NCI-H460 (cell line): Measurements from ENCODE around the gene CDH4. TPM values are rescaled to one million over a fixed set of nuclear protein-coding genes. Genes with fewer than 3 reads are reported as not detected.

ENCODE experiments used
- DNase-seq: peaks from one replicate; pipeline ENCODE4 v3.0.0-alpha.2; 2016; ENCODE audit warnings: low read depth; ENCODE audit errors: extremely low read depth
- total RNA-seq: library from RNA; depleted of rRNA; stranded (reverse); fragments of >200 nt; shearing (Covaris generic); gene quantifications from 2 replicates; pipeline ENCODE4 v1.2.3, GENCODE V29; 2014

Gene CDH4
- total RNA-seq, 1 experiment from 2014 or later = not detected

- DNase-seq = no peak
Observed at GRCh38 chr20:61763740-61764400, 511.8 kb downstream of the CDH4 start.

DNA sequence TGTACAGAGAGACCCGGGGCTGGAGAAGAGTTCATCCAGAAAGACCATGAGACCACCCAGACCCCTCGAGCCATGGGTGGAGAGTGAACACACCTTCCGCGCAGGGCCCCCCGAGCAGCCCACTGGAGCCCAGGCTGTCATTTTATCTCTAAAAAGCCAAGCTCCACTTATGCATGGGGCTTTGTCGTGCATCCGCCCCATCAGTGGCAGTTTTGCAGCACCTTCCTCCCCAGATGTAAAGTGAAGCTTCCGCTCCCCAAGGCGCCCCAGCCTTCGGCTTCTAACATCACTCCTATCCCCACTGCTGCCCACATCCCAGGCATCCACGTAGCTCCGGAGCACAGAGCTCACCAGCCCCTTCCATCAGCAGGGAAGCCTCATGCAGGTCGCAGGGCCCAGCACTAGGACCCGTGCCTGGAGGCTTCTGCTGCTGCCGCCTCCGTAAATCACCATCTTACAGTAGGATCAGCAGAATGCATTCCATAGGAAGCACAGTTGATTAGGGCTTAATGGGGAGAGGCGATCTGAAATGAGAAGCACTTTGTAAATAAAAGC is 512.5 kb downstream of the CDH4 start:
- DNase-seq = no peak

- DNase-seq = no peak
Observed at GRCh38 chr20:61765081-61765870, 513.2 kb downstream of the CDH4 start.

DNA sequence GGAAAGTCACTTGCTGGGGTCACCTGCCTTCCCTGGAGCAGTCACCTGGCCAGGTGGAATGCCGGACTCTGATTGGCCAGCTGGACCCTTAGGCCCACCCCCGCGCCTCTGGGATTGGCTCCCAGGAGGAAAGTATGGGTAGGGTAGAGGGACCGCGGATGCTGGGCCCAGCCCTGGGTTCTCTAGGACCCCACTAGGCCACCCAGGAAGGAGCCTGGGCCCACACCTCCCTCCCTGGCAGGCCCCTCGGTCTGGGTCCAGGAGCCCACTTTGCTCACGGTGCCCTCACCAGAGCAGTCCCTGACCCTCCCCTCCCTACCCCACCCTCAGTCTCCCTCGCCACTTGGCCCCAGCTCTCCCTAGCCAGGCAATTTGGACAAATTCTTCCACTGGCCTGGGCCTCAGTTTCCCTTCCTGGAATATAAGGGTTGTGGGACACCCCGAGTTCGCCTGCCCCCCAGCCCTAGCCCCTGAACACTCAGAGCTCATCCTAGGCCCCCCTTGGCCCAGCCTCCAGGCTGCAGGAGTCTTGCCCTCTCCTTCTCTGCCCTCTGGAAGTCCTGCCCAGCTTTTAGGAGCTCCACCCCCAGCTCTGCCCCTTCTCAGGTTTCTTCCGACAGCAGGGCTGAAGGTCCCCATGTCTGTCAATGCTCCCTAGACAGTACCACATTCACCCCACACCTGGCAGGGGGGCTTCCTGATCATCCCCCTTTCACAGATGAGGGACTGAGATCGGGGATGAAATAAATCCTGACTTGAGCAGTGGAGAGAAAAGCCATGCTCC is 514.0 kb downstream of the CDH4 start:
- no peak for DNase-seq

GRCh38 chr20:61766921-61767610 is 515.0 kb downstream of the CDH4 start:
- no peak for DNase-seq

- no peak for DNase-seq
Observed at GRCh38 chr20:61767761-61768494, 515.9 kb downstream of the CDH4 start.

GRCh38 chr20:61768571-61769285 is 516.7 kb downstream of the CDH4 start:
- DNase-seq = no peak

DNA sequence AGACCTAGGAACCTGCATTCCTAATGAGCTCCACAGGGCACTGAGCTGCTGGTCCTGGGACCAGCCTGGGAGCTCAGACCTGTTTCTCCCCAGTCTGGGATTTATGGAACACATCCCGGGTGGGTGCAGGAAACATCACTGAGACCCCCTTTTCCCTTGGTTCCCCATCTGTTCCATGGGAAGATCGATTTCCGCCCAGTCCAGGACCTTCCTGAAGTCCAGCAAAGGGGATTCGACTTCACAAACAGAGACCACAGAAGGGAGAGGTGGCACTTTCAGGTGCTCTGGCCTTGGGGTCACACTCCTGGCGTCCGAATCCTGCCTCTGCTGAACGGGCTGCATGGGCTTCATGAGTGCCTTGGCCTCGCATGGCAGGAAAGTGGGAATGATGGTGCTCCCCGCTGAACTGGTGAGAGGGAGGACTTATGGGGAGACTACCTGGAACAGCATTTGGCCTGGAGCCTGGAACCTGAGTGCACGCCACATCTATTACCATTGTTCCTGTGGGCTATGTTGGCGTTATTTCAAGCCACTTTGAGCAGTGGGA is 517.3 kb downstream of the CDH4 start:
- no peak for DNase-seq

- DNase-seq = no peak
Observed at GRCh38 chr20:61770113-61770585, 518.1 kb downstream of the CDH4 start.

GRCh38 chr20:61771805-61772350 is 519.8 kb downstream of the CDH4 start:
- no peak for DNase-seq

DNA sequence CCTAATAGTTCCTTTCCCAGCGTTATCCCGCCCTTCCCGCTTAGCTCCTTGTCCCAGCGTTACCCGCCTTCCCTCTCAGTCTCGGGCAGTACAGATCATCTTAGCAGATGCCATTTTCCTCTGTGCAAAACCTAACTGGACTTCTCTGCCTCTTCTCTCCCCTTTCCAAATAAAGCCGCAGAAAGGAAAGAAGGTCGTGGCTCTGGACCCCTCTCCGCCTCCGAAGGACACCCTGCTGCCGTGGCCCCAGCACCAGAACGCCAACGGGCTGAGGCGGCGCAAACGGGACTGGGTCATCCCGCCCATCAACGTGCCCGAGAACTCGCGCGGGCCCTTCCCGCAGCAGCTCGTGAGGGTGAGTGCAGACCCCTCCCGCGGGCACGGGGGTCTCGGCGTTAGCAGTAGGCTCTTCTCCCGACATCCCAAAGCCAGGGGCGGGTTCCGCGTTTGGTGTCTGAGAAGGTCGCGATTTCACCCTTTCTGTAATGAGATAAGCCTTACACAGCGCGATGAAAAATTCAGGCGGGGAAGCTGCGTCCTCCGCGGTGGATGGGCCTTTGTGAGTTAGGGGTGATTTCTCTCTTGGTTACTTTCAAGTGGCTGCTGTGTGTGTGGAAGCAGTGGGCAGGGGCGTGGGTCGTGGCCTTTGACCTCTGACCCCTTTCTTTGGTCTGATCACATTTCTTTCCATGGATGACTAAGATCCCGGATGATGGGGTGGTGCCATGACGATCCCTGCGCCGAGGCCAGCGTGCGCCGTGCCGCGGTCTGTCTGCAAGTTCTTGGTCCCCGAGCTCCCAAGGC is 521.0 kb downstream of the CDH4 start:
- no peak for DNase-seq

DNA sequence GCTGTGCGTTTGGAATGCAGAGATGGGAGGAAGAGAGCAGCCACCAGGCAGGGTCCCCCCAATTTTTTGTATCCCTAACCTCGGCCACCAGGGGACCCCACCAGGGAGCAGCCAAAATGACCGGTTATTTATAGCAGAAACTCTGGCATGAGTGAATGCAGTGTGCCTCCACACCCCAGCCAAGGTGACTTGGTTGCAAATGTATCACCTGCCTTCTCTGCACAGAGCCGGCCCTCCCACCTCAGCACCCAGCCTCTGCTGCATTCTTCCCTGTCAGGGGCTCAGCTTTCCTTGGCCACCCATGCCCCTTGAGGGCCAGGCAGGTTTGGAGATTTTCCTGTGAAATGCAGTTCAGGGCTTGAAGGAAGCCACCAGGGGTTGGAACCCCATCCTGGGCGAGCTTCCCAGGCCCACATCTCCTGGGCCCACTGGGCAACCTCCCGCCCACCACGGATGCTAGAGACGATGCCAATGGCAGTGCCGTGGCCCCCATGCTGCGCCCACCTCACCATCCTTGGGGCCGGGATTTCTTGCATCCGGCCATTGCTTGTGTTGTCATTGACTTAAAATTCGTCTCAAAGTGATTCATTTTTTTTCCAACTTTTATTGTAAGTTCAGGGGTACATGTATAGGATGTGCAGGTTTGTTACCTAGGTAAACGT is 522.0 kb downstream of the CDH4 start:
- DNase-seq = no peak

DNA sequence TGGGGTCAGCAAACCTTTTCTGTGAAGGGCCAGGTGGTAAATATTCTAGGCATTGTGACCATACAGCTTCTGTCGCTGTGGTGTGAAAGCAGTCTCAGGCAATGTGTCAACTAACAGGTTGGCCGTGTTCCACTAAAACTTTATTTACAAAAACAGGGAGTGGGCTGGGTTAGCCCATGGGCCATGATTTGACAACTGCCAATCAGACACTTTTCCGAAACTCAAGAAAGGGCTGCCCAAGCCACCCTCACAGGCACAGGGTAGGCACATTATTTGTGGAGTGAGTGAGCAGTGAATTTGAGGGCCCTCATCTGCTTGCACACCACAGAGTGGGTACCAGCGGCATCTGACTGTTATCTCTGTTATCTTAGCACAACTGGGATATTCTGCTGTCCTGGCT is 523.4 kb downstream of the CDH4 start:
- DNase-seq = no peak

DNA sequence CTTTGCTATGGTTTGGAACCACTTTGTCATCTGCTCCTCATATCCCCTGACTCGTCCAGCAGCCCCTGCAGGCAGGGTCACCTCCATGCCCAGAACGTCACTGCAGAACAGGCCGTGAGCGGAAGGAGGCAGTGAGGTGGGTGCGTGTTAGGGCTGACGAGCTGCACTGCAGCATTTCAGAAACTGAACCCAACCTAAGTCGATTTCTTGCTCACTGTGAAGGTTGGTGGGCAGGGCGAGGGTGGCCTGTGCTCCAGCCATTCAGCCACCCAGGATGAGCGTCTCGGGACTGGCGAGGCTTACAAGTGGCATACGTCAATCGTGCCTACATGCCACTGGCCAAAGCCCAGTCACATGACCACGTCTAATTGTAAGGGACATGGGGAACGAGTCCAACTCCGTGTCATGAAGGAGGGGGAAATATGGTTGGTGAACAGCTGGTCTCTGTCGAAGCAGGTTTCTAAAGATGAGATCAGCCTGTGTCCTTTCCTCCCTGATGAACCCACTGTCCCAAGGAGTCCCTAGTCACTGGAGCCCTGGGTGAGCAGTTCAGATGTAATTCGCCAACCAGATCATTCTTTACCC is 524.5 kb downstream of the CDH4 start:
- DNase-seq = no peak

DNA sequence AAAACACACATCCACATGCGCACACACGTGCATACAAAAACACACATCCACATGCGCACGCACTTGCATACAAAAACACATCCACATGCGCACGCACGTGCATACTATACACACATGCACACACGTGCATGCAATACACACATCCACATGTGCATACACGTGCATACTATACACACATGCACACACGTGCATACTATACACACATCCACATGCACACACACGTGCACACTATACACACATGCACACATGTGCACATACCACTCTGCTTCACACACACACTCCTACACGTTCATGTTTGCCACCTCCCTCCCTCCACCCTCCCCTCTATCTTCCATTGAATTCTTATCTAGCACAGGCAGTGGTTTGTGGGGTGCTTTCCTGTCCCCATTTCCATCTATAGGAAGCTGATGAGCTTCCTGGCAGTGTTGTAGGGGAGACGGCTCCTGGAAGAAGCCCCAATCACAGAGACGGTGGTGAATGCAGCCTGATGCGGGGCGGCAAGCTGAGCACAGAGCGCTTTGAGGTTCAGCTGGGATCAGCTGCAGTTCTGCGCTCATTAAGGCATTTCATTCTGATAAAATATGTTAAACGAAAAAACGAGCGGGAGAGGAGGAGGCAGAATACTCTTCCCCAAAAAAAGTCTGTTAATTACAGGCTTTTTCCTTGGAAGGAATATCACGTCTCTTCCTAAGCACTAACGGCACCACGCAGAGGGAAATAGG is 525.9 kb downstream of the CDH4 start:
- no peak for DNase-seq

- DNase-seq = no peak
Observed at GRCh38 chr20:61778495-61778863, 526.4 kb downstream of the CDH4 start.
